Panc1 (cell line): Measurements from ENCODE around the gene GRHL3.

ENCODE experiments used
- CTCF ChIP-seq: fragments of 450-650 bp; IDR thresholded peaks from 2 replicates; pipeline ENCODE4 v1.5.1; 2017; ENCODE audit warnings: mild to moderate bottlenecking
- SIN3A ChIP-seq: IDR thresholded peaks from 2 replicates; pipeline ENCODE4 v1.6.1; 2012; ENCODE audit warnings: low read depth, mild to moderate bottlenecking, low read length, moderate library complexity, borderline replicate concordance; ENCODE audit not compliant: insufficient read depth

DNA sequence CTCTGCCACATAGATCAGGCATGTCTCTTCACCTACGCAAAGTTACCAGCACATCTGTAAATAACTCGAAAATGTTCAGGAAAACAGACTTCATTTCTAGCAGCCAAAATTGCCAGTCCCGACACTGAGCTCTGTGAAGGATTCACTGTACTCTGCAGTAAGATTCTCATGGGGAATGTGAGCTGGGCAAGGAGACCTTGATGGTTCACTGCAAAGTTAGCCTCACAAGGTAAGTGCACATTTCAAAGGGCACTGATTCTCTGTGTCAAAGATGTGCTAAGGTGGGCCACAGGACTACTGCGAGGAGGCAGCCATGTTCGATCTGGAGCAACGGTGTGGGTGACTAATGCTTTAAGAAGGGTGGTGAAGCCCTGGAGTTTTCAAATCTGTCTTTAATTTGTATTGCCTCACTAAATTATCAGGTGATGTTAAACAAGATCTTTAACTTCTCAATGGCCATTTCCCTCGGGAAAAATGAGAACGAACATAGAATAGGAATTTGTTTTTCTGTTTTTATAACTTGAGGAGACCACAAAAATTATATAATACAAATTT is 69.3 kb downstream of the GRHL3 start:
- TF ChIP-seq CTCF (no peak), SIN3A (no peak)
